ENCODE data around the gene GOLT1A.

The GOLT1A gene

GRCh38 chr1:204174958-204175357, 38.8 kb downstream of the GOLT1A start:
- TF ChIP-seq TAF1 (IDR thresholded peaks at IDR 0.05; ENCODE audit: borderline replicate concordance, insufficient read depth, low read length) (no peak), POLR2AphosphoS5 (IDR thresholded peaks at IDR 0.05; ENCODE audit: low read depth, low read length) (no peak), REST (IDR thresholded peaks at IDR 0.05; ENCODE audit: insufficient read depth in 1 of 2, low read depth in 2 of 2, low read length in 2 of 2) (no peak), FOXP2 (optimal IDR thresholded peaks at IDR 0.05; ENCODE audit: borderline replicate concordance, extremely low read depth, extremely low read length, insufficient read depth) (no peak), SIN3A (IDR thresholded peaks at IDR 0.05; ENCODE audit: borderline replicate concordance, insufficient read depth, low read length) (no peak)

- TF ChIP-seq REST (IDR thresholded peaks at IDR 0.05; ENCODE audit: insufficient read depth in 1 of 2, low read depth in 2 of 2, low read length in 2 of 2) (no peak), POLR2AphosphoS5 (IDR thresholded peaks at IDR 0.05; ENCODE audit: low read depth, low read length) (no peak), FOXP2 (optimal IDR thresholded peaks at IDR 0.05; ENCODE audit: borderline replicate concordance, extremely low read depth, extremely low read length, insufficient read depth) (no peak), TAF1 (IDR thresholded peaks at IDR 0.05; ENCODE audit: borderline replicate concordance, insufficient read depth, low read length) (no peak), SIN3A (IDR thresholded peaks at IDR 0.05; ENCODE audit: borderline replicate concordance, insufficient read depth, low read length) (no peak)
Observed at GRCh38 chr1:204172404-204173029, 41.3 kb downstream of the GOLT1A start.

DNA sequence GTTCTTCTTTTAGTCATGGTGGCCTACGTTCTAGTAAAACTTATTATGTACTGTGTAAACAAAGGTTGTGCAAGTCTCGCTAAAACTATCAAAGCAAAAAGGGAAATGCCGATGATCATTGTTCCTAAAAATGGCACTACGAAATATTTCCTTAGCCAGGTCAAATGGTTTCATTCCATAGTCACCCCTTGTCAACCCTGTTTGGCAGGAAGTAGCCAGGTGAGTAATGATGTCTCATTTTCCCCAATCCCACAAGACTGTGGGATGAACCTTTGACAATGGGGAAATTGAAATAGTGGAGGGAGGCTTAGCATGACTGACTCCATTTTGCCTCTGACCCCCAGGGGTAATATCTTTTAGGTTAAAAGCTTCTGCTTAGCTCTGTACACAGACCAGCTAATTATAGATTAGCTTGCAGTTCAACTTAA, 42.0 kb downstream of the GOLT1A start:
- TF ChIP-seq SIN3A (IDR thresholded peaks at IDR 0.05; ENCODE audit: borderline replicate concordance, insufficient read depth, low read length) (no peak), POLR2AphosphoS5 (IDR thresholded peaks at IDR 0.05; ENCODE audit: low read depth, low read length) (no peak), FOXP2 (optimal IDR thresholded peaks at IDR 0.05; ENCODE audit: borderline replicate concordance, extremely low read depth, extremely low read length, insufficient read depth) (no peak), TAF1 (IDR thresholded peaks at IDR 0.05; ENCODE audit: borderline replicate concordance, insufficient read depth, low read length) (no peak), REST (IDR thresholded peaks at IDR 0.05; ENCODE audit: insufficient read depth in 1 of 2, low read depth in 2 of 2, low read length in 2 of 2) (no peak)

GRCh38 chr1:204170494-204171155, 43.2 kb downstream of the GOLT1A start:
- TF ChIP-seq REST (IDR thresholded peaks at IDR 0.05; ENCODE audit: insufficient read depth in 1 of 2, low read depth in 2 of 2, low read length in 2 of 2) (no peak), POLR2AphosphoS5 (IDR thresholded peaks at IDR 0.05; ENCODE audit: low read depth, low read length) (no peak), SIN3A (IDR thresholded peaks at IDR 0.05; ENCODE audit: borderline replicate concordance, insufficient read depth, low read length) (no peak), TAF1 (IDR thresholded peaks at IDR 0.05; ENCODE audit: borderline replicate concordance, insufficient read depth, low read length) (no peak), FOXP2 (optimal IDR thresholded peaks at IDR 0.05; ENCODE audit: borderline replicate concordance, extremely low read depth, extremely low read length, insufficient read depth) (no peak)

Data from PFSK-1 (cell line).